ENCODE measurements around the gene CST9L. TPM values are rescaled to one million over a fixed set of nuclear protein-coding genes. Genes with fewer than 3 reads are reported as not detected.

Gene CST9L
- total RNA-seq, 1 experiment from 2014 or later = not detected

GRCh38 chr20:23602241-23602640 lies 34.0 kb upstream of the CST9L start:
- Histone ChIP-seq H3K4me3 (no peak overlapping the region), H4K20me1 (ENCODE audit: insufficient read depth) (no peaks in the 10 kb centered on the region), H3K9me2 (ENCODE audit: insufficient read depth) (no peaks in the 10 kb centered on the region), H3K9me3 (ENCODE audit: insufficient read depth, low read depth) (no peaks in the 10 kb centered on the region), H2AFZ (no peak overlapping the region), H3K4me1 (replicated peaks; ENCODE audit: insufficient read depth) (no peaks in the 10 kb centered on the region), H3F3A (ENCODE audit: insufficient read depth, low read depth) (no peaks in the 10 kb centered on the region), H3K27ac (no peak overlapping the region), H3K36me3 (ENCODE audit: low read depth) (no peaks in the 10 kb centered on the region), H3K79me2 (ENCODE audit: low read depth) (no peaks in the 10 kb centered on the region), H3K4me2 (no peak overlapping the region), H3K27me3 (ENCODE audit: insufficient read depth, low read depth) (peaks cover 5% of the 10 kb centered on the region; the same call in 1 of the 2 replicates)
- CTCF ChIA-PET = no interaction called here
- intact Hi-C loops (cut with micrococcal nuclease; ENCODE audit: unreplicated experiment) = loop anchor here (10.0 kb wide), 1 partner anchor 907 kb away; no protein-coding TSS in a partner anchor
- TF ChIP-seq CTCF (conservative IDR thresholded peaks at IDR 0.05) = no peak
- TF ChIP-seq EZH2 (IDR thresholded peaks at IDR 0.05; ENCODE audit: low read depth) = no peak
- no TSS peak for BruUV-seq (replicated peaks)
- POLR2A ChIA-PET (ENCODE audit: unreplicated experiment) = no interaction called here
- no peak for DNase-seq

DNA sequence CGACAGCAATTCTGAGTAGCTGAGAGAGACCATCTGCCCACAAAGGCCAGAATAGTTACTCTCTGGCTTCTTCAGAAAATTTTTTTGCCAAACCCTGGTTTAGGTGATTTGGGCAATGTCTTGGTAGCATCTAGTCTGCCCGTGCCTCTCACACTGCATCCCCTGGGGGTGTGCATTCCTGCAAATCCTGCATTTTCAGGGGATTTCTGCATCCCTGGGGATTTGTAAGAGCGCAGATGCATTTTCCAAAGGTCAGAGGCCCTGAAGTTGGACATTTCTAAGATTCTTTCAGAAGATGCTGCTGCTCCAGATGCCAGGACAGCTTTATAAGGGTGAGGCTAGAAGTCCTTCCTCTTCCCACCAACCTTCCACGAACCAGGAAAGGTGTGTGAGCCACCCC lies 33.4 kb upstream of the CST9L start:
- no peak for DNase-seq
- CTCF ChIA-PET = no interaction called here
- H3K27ac ChIP-seq = no peak overlapping the region
- BruUV-seq (replicated peaks) = no TSS peak
- H3K4me3 ChIP-seq = no peak overlapping the region
- TF ChIP-seq CTCF (conservative IDR thresholded peaks at IDR 0.05) (no peak), EZH2 (IDR thresholded peaks at IDR 0.05; ENCODE audit: low read depth) (no peak)
- H3K9me2 ChIP-seq (ENCODE audit: insufficient read depth) = no peaks in the 10 kb centered on the region
- H2AFZ ChIP-seq = no peak overlapping the region
- H4K20me1 ChIP-seq (ENCODE audit: insufficient read depth) = no peaks in the 10 kb centered on the region
- H3K79me2 ChIP-seq (ENCODE audit: low read depth) = no peaks in the 10 kb centered on the region
- intact Hi-C loops (cut with micrococcal nuclease; ENCODE audit: unreplicated experiment) = loop anchor here (10.0 kb wide), 1 partner anchor 907 kb away; no protein-coding TSS in a partner anchor
- POLR2A ChIA-PET (ENCODE audit: unreplicated experiment) = no interaction called here
- peaks cover 5% of the 10 kb centered on the region; the same call in 1 of the 2 replicates for H3K27me3 ChIP-seq (ENCODE audit: insufficient read depth, low read depth)
- H3K9me3 ChIP-seq (ENCODE audit: insufficient read depth, low read depth) = no peaks in the 10 kb centered on the region
- no peak overlapping the region for H3K4me2 ChIP-seq
- no peaks in the 10 kb centered on the region for H3K4me1 ChIP-seq (replicated peaks; ENCODE audit: insufficient read depth)
- H3F3A ChIP-seq (ENCODE audit: insufficient read depth, low read depth) = no peaks in the 10 kb centered on the region
- no peaks in the 10 kb centered on the region for H3K36me3 ChIP-seq (ENCODE audit: low read depth)

GRCh38 chr20:23598481-23598880 lies 30.2 kb upstream of the CST9L start:
- Histone ChIP-seq H3K4me1 (replicated peaks; ENCODE audit: insufficient read depth) (no peaks in the 10 kb centered on the region), H4K20me1 (ENCODE audit: insufficient read depth) (no peaks in the 10 kb centered on the region), H3K27me3 (ENCODE audit: insufficient read depth, low read depth) (peaks cover 5% of the 10 kb centered on the region; the same call in 1 of the 2 replicates), H3K9me3 (ENCODE audit: insufficient read depth, low read depth) (no peaks in the 10 kb centered on the region), H2AFZ (no peak overlapping the region), H3F3A (ENCODE audit: insufficient read depth, low read depth) (no peaks in the 10 kb centered on the region), H3K4me2 (no peak overlapping the region), H3K79me2 (ENCODE audit: low read depth) (no peaks in the 10 kb centered on the region), H3K36me3 (ENCODE audit: low read depth) (no peaks in the 10 kb centered on the region), H3K27ac (no peak overlapping the region), H3K4me3 (no peak overlapping the region), H3K9me2 (ENCODE audit: insufficient read depth) (no peaks in the 10 kb centered on the region)
- POLR2A ChIA-PET (ENCODE audit: unreplicated experiment) = no interaction called here
- TF ChIP-seq CTCF (conservative IDR thresholded peaks at IDR 0.05) = no peak
- TF ChIP-seq EZH2 (IDR thresholded peaks at IDR 0.05; ENCODE audit: low read depth) = no peak
- BruUV-seq (replicated peaks) = no TSS peak
- DNase-seq = no peak
- CTCF ChIA-PET = no interaction called here
- intact Hi-C loops (cut with micrococcal nuclease; ENCODE audit: unreplicated experiment) = no loop called here
